HCT116 (cell line): Measurements from ENCODE around the gene RAD50.
"Not testable (repeated sequence)": the region's sequence is repeated elsewhere in the genome, so short reads cannot be mapped to it uniquely, and the experiment has no call there.

ENCODE experiments used
- CTCF ChIP-seq, 3 experiments: fragments of 200-600 bp in 1 of 3; sonication (generic) in 1 of 3; IDR thresholded peaks in 2 of 3; conservative IDR thresholded peaks in 1 of 3; 2 replicates each; pipeline ENCODE4 v1.5.1; 2012 to 2017; ENCODE audit warnings: low read depth in 2 of 3, low read length in 2 of 3, antibody characterized with exemption in 1 of 3, borderline replicate concordance in 1 of 3, control low read depth in 1 of 3, mild to moderate bottlenecking in 1 of 3, mixed read lengths in 1 of 3, mixed run types in 1 of 3, moderate library complexity in 1 of 3; ENCODE audit not compliant: insufficient read depth in 1 of 3
- EZH2phosphoT487 ChIP-seq: fragments of 200-600 bp; IDR thresholded peaks from 2 replicates; pipeline ENCODE4 v1.6.1; 2018; ENCODE audit warnings: antibody characterized with exemption, borderline replicate concordance
- POLR2A ChIP-seq: IDR thresholded peaks from 2 replicates; pipeline ENCODE4 v1.7.0; 2011; ENCODE audit warnings: borderline replicate concordance; ENCODE audit not compliant: insufficient read depth, insufficient read length; ENCODE audit errors: extremely low read depth
- POLR2AphosphoS5 ChIP-seq: IDR thresholded peaks from 2 replicates; pipeline ENCODE4 v1.6.1; 2011; ENCODE audit warnings: mild to moderate bottlenecking, low read depth, low read length, moderate library complexity

- not testable (repeated sequence) for TF ChIP-seq CTCF (IDR thresholded peaks at IDR 0.05 in 2 of 3, conservative IDR thresholded peaks at IDR 0.05 in 1 of 3; ENCODE audit: borderline replicate concordance in 1 of 3, insufficient read depth in 1 of 3, low read depth in 2 of 3, low read length in 2 of 3); POLR2A; POLR2AphosphoS5; EZH2phosphoT487
Observed at GRCh38 chr5:132564555-132564954, 7.8 kb downstream of the RAD50 start.
